PC-9 (cell line): Measurements from ENCODE around the gene TMX4. TPM values are rescaled to one million over a fixed set of nuclear protein-coding genes. Genes with fewer than 3 reads are reported as not detected.

Source experiments
- BruUV-seq: library from RNA; stranded (reverse); fragments of 400-500 nt; replicated peaks from 2 replicates; lab custom pipeline; 2021; lab: Mats Ljungman, UMichigan
- CTCF ChIA-PET: fragments of 300-600 bp; sonication (Branson Sonifier 250); formaldehyde crosslinking; loops from one replicate; lab custom pipeline; 2022; ENCODE audit warnings: antibody characterized with exemption; lab: Charles Lee
- POLR2A ChIA-PET: fragments of 300-600 bp; sonication (Branson Sonifier 250); formaldehyde crosslinking; loops from one replicate; lab custom pipeline; 2022; ENCODE audit warnings: antibody characterized with exemption; ENCODE audit not compliant: unreplicated experiment; lab: Charles Lee
- DNase-seq, 2 experiments: peaks; one replicate each; pipeline versions ENCODE4 v3.0.0 to v3.0.0-alpha.2; 2015 to 2022; ENCODE audit warnings: mixed read lengths in 1 of 2
- H2AFZ ChIP-seq: fragments of 200-600 bp; sonication (generic); 2 replicates; pipeline ENCODE4 v1.8.1; 2017; ENCODE audit warnings: antibody characterized with exemption
- H3F3A ChIP-seq: fragments of 200-600 bp; sonication (generic); 2 replicates; pipeline ENCODE4 v1.8.1; 2017; ENCODE audit warnings: antibody characterized with exemption, mild to moderate bottlenecking, low read depth; ENCODE audit not compliant: insufficient read depth
- H3K27ac ChIP-seq: fragments of 200-600 bp; sonication (generic); 2 replicates; pipeline ENCODE4 v1.6.1; 2016; ENCODE audit warnings: mixed run types
- H3K27me3 ChIP-seq: fragments of 200-600 bp; sonication (generic); 2 replicates; pipeline ENCODE4 v1.6.1; 2016; ENCODE audit warnings: low read depth, mixed run types; ENCODE audit not compliant: insufficient read depth
- H3K36me3 ChIP-seq: fragments of 200-600 bp; sonication (generic); 2 replicates; pipeline ENCODE4 v1.6.1; 2016; ENCODE audit warnings: low read depth, mixed run types
- H3K4me1 ChIP-seq: fragments of 200-600 bp; sonication (generic); replicated peaks from 2 replicates; pipeline ENCODE4 v1.6.1; 2016; ENCODE audit warnings: mixed run types; ENCODE audit not compliant: insufficient read depth
- H3K4me2 ChIP-seq: fragments of 200-600 bp; sonication (generic); 2 replicates; pipeline ENCODE4 v1.6.1; 2017; ENCODE audit warnings: mixed run types
- H3K4me3 ChIP-seq: fragments of 200-600 bp; sonication (generic); 2 replicates; pipeline ENCODE4 v1.6.1; 2016; ENCODE audit warnings: mixed run types
- H3K79me2 ChIP-seq: fragments of 200-600 bp; sonication (generic); 2 replicates; pipeline ENCODE4 v1.6.1; 2017; ENCODE audit warnings: low read depth, mixed run types
- H3K9me2 ChIP-seq: fragments of 200-600 bp; sonication (generic); 2 replicates; pipeline ENCODE4 v1.8.1; 2017; ENCODE audit warnings: mild to moderate bottlenecking; ENCODE audit not compliant: insufficient read depth
- H3K9me3 ChIP-seq: fragments of 200-600 bp; sonication (generic); 2 replicates; pipeline ENCODE4 v1.8.1; 2016; ENCODE audit warnings: low read depth; ENCODE audit not compliant: insufficient read depth
- H4K20me1 ChIP-seq: fragments of 200-600 bp; sonication (generic); 2 replicates; pipeline ENCODE4 v1.8.1; 2017; ENCODE audit not compliant: insufficient read depth
- EZH2 ChIP-seq: fragments of 200-600 bp; sonication (generic); IDR thresholded peaks from 2 replicates; pipeline ENCODE4 v1.8.0; 2017; ENCODE audit warnings: antibody characterized with exemption, low read depth
- intact Hi-C: fragments of 100-400 bp; cut with micrococcal nuclease; formaldehyde crosslinking; loops from one replicate; pipeline ENCODE4 v1.10.0; 2022; ENCODE audit not compliant: unreplicated experiment
- total RNA-seq: library from RNA; stranded (reverse); gene quantifications from 2 replicates; pipeline ENCODE4 v1.2.3, GENCODE V29; 2021
- TF ChIP-seq, protein P1 (sequence below): fragments of 200-600 bp; sonication (generic); conservative IDR thresholded peaks from 2 replicates; pipeline ENCODE4 v1.6.1; 2017; ENCODE audit warnings: mixed run types, antibody characterized with exemption, mild to moderate bottlenecking, moderate library complexity

Gene TMX4
- total RNA-seq, 1 experiment from 2014 or later: 7.5 TPM

DNA sequence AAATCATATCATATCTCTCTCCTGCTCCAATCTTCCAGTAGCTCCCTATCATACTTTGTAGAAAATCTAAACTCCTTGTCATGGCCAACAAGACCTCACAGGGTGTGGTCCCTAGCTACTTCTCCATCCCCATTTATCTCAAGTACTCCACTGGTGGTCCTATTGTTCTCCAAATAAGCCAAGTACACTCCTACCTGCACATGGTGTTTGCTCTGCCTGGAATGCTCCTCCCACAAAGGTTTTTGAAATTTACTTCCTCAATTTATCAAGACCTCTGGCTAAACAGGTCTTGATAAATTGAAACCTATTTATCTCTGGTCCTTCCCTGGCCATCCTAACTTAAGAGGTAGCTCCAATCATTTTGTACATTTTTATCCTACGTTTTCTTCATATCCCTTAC lies 12.1 kb downstream of the TMX4 start:
- H3K9me2 ChIP-seq: no peaks in the 10 kb centered on the region
- no peak overlapping the region for H3K4me3 ChIP-seq
- H3K36me3 ChIP-seq: no peaks in the 10 kb centered on the region
- no peaks in the 10 kb centered on the region for H3F3A ChIP-seq
- no TSS peak for BruUV-seq
- TF ChIP-seq, protein P1, sequence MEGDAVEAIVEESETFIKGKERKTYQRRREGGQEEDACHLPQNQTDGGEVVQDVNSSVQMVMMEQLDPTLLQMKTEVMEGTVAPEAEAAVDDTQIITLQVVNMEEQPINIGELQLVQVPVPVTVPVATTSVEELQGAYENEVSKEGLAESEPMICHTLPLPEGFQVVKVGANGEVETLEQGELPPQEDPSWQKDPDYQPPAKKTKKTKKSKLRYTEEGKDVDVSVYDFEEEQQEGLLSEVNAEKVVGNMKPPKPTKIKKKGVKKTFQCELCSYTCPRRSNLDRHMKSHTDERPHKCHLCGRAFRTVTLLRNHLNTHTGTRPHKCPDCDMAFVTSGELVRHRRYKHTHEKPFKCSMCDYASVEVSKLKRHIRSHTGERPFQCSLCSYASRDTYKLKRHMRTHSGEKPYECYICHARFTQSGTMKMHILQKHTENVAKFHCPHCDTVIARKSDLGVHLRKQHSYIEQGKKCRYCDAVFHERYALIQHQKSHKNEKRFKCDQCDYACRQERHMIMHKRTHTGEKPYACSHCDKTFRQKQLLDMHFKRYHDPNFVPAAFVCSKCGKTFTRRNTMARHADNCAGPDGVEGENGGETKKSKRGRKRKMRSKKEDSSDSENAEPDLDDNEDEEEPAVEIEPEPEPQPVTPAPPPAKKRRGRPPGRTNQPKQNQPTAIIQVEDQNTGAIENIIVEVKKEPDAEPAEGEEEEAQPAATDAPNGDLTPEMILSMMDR: no peak
- TF ChIP-seq EZH2: no peak
- intact Hi-C loops: no loop called here
- CTCF ChIA-PET: no interaction called here
- H3K9me3 ChIP-seq: no peaks in the 10 kb centered on the region; the same call in 1 of the 2 replicates
- no peak overlapping the region for H3K4me2 ChIP-seq
- DNase-seq: no peak
- no peaks in the 10 kb centered on the region for H3K27me3 ChIP-seq
- POLR2A ChIA-PET: no interaction called here
- H3K4me1 ChIP-seq: no peaks in the 10 kb centered on the region
- no peaks in the 10 kb centered on the region for H4K20me1 ChIP-seq
- H3K27ac ChIP-seq: no peak overlapping the region
- no peaks in the 10 kb centered on the region for H3K79me2 ChIP-seq
- H2AFZ ChIP-seq: no peak overlapping the region

DNA sequence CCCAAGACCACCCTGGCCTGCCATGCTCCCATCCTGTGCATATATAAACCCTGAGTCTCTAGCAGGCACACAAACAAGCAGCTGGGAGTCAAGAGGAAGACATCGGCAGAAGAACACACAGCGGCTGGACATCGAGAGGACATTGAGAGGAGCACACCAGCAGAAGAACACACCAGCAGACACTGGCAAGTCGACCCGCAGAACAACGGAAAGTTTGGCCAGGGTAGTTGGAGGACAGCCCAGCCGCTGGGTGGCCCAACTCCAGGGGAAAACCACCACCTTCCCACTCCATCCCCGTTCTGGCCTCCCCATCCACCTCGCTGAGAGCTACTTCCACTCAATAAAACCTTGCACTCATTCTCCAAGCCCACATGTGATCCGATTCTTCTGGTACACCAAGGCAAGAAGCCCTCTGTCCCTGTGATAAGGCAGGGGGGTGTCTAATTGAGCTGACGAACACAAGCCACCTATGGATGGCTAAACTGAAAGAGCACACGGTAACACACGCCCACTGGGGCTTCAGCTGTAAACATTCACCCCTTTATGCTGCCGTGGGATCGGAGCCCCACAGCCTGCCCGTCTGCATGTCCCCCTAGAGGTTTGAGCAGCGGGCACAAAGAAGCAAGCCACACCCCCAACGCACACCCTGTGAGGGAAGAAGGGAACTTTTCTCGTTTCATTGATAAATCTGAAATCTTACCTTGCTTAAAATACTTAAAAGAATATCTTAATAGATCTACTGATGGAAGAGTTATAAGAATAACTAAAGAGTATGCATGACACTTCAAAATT lies 13.8 kb downstream of the TMX4 start:
- no TSS peak for BruUV-seq
- Histone ChIP-seq H3K79me2 (no peaks in the 10 kb centered on the region), H3K4me1 (no peaks in the 10 kb centered on the region), H3K27ac (no peak overlapping the region), H3K4me3 (no peak overlapping the region), H2AFZ (no peak overlapping the region), H3K4me2 (no peak overlapping the region), H3K36me3 (no peaks in the 10 kb centered on the region), H3F3A (no peaks in the 10 kb centered on the region), H3K9me3 (no peaks in the 10 kb centered on the region; the same call in 1 of the 2 replicates), H3K9me2 (no peaks in the 10 kb centered on the region), H4K20me1 (no peaks in the 10 kb centered on the region), H3K27me3 (no peaks in the 10 kb centered on the region)
- DNase-seq: no peak
- TF ChIP-seq EZH2: no peak
- TF ChIP-seq, protein P1: no peak
- intact Hi-C loops: no loop called here
- CTCF ChIA-PET: no interaction called here
- POLR2A ChIA-PET: no interaction called here

DNA sequence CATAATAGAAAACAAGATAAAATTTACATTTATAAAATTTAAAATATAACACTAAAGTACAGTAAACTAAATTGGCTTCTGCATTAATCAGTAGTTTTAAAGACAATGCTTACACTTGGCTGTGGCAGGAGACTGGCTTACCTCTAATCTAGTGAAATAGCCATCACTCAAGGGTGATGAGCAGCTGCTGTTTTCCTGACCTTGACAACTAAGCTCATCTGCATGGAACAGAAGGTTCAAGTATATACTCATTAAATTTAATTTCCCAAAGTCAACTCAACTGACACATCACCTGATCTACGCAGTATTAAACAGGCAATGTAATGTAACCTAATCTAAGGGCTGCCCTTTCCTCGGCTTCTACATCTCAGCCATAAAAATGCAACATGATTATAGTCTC lies 14.5 kb downstream of the TMX4 start:
- TF ChIP-seq EZH2: no peak
- TF ChIP-seq, protein P1: no peak
- Histone ChIP-seq H3K4me1 (no peaks in the 10 kb centered on the region), H4K20me1 (no peaks in the 10 kb centered on the region), H3F3A (no peaks in the 10 kb centered on the region), H3K4me3 (no peak overlapping the region), H3K79me2 (no peaks in the 10 kb centered on the region), H3K27me3 (no peaks in the 10 kb centered on the region), H3K36me3 (no peaks in the 10 kb centered on the region), H3K27ac (no peak overlapping the region), H3K9me3 (no peaks in the 10 kb centered on the region; the same call in 1 of the 2 replicates), H3K4me2 (no peak overlapping the region), H3K9me2 (no peaks in the 10 kb centered on the region), H2AFZ (no peak overlapping the region)
- POLR2A ChIA-PET: no interaction called here
- no TSS peak for BruUV-seq
- intact Hi-C loops: no loop called here
- DNase-seq: no peak
- CTCF ChIA-PET: no interaction called here
